ENCODE measurements around the gene TRIL. TPM values are rescaled to one million over a fixed set of nuclear protein-coding genes. Genes with fewer than 3 reads are reported as not detected.

The TRIL gene, protein sequence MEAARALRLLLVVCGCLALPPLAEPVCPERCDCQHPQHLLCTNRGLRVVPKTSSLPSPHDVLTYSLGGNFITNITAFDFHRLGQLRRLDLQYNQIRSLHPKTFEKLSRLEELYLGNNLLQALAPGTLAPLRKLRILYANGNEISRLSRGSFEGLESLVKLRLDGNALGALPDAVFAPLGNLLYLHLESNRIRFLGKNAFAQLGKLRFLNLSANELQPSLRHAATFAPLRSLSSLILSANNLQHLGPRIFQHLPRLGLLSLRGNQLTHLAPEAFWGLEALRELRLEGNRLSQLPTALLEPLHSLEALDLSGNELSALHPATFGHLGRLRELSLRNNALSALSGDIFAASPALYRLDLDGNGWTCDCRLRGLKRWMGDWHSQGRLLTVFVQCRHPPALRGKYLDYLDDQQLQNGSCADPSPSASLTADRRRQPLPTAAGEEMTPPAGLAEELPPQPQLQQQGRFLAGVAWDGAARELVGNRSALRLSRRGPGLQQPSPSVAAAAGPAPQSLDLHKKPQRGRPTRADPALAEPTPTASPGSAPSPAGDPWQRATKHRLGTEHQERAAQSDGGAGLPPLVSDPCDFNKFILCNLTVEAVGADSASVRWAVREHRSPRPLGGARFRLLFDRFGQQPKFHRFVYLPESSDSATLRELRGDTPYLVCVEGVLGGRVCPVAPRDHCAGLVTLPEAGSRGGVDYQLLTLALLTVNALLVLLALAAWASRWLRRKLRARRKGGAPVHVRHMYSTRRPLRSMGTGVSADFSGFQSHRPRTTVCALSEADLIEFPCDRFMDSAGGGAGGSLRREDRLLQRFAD
- not detected in 2 replicates for total RNA-seq
- total RNA-seq (2013): 0.28 TPM
- not detected in 2 replicates for polyA plus RNA-seq
- polyA minus RNA-seq: not detected in 2 replicates

- no peak within 1 kb of the TSS for H3K4me3 ChIP-seq (ENCODE audit: control extremely low read depth in 1 of 5, extremely low read depth in 1 of 5, insufficient read depth in 1 of 5, low read depth in 2 of 5, low read length in 4 of 5)
- no peak within 1 kb of the TSS for H3K27ac ChIP-seq (ENCODE audit: low read length in 2 of 2)
- intact Hi-C loops (cut with micrococcal nuclease): no loop called here
- no peaks in the 10 kb centered on the region for H4K20me1 ChIP-seq (ENCODE audit: control insufficient read depth, insufficient read depth, low read length, poor library complexity, severe bottlenecking)
- ATAC-seq (ENCODE audit: low read depth): no peak
- Mint-ChIP-seq H3K9me3 (ENCODE audit: insufficient read depth) (no peaks in the 10 kb centered on the region), H3K4me3 (peak within 1 kb of the TSS; percentile 59), H3K4me1 (peaks cover 19% of the 10 kb centered on the region), H3K27me3 (peaks cover 56% of the 10 kb centered on the region), H3K27ac (no peak within 1 kb of the TSS)
- no peaks in the 10 kb centered on the region for H3K36me3 ChIP-seq (replicated peaks in 1 of 2; ENCODE audit: control extremely low read depth in 1 of 2, control insufficient read depth in 1 of 2, extremely low read depth in 1 of 2, insufficient read depth in 2 of 2, low read length in 1 of 2)
- POLR2A ChIA-PET: no interaction called here
- peaks cover 22 to 29% of the 10 kb centered on the region in 2 donors for H3K4me1 ChIP-seq (ENCODE audit: control insufficient read depth in 2 of 2, insufficient read depth in 2 of 2, low read length in 2 of 2)
- no peak within 1 kb of the TSS for H3K9ac ChIP-seq (ENCODE audit: low read length)
- no peaks in the 10 kb centered on the region for H3K79me2 ChIP-seq (ENCODE audit: control insufficient read depth, insufficient read depth, low read length)
- H3K4me2 ChIP-seq (replicated peaks; ENCODE audit: low read depth, low read length, poor library complexity, severe bottlenecking): peak within 1 kb of the TSS; percentile 72
- peak; percentile 5 for DNase-seq
- 14% methylated on average over 66 of the region's 66 CpGs for WGBS (ENCODE audit: insufficient coverage)
- peaks cover 0 to 21% (median 0%) of the 10 kb centered on the region in 3 donors for H3K9me3 ChIP-seq (ENCODE audit: control extremely low read depth in 1 of 3, control insufficient read depth in 2 of 3, insufficient read depth in 1 of 3, low read length in 2 of 3)
- CTCF ChIA-PET: no interaction called here
- TF ChIP-seq EZH2 (IDR thresholded peaks at IDR 0.05; ENCODE audit: borderline replicate concordance, insufficient read depth, low read depth, low read length, poor library complexity, severe bottlenecking) (no peak), CTCF (IDR thresholded peaks at IDR 0.05) (no peak)
- H2AFZ ChIP-seq (ENCODE audit: insufficient read depth, low read depth, low read length, poor library complexity, severe bottlenecking): peak within 1 kb of the TSS; percentile 38
- peaks cover 0 to 45% (median 21%) of the 10 kb centered on the region in 4 experiments for H3K27me3 ChIP-seq (replicated peaks in 1 of 4; ENCODE audit: control extremely low read depth in 1 of 4, control insufficient read depth in 3 of 4, insufficient read depth in 4 of 4, low read length in 3 of 4)
These were observed at the start of gene TRIL for GRCh38 chr7:28958235-28958979. Gene TRIL (minus strand): TSS chr7:28958330. CDS start chr7:28958046, 284 bp downstream.

Data from B cell (primary cell).